Measurements from ENCODE around the gene ITCH. TPM values are rescaled to one million over a fixed set of nuclear protein-coding genes. Genes with fewer than 3 reads are reported as not detected.
"Not testable (repeated sequence)": the region's sequence is repeated elsewhere in the genome, so short reads cannot be mapped to it uniquely, and the experiment has no call there.

ITCH gene
- total RNA-seq, 3 donors from 2014 or later: 41.6 to 45.6 (median 45.1) TPM

- DNase-seq: no peak
- H3K36me3 Mint-ChIP-seq (ENCODE audit: insufficient read depth): peaks cover 12% of the 10 kb centered on the region
- no peaks in the 10 kb centered on the region for H3K27me3 Mint-ChIP-seq (ENCODE audit: low read depth)
- peaks cover 9% of the 10 kb centered on the region for H3K4me1 Mint-ChIP-seq (ENCODE audit: low read depth)
- ATAC-seq: no peak
- H3K4me3 Mint-ChIP-seq: no peak overlapping the region
- H3K9me3 Mint-ChIP-seq: no peaks in the 10 kb centered on the region
Measured at GRCh38 chr20:34431168-34431567, 68.1 kb downstream of the ITCH start.

- H3K4me3 Mint-ChIP-seq; H3K4me1 Mint-ChIP-seq (ENCODE audit: low read depth); H3K9me3 Mint-ChIP-seq; DNase-seq; ATAC-seq; H3K27me3 Mint-ChIP-seq (ENCODE audit: low read depth): not testable (repeated sequence)
- H3K36me3 Mint-ChIP-seq (ENCODE audit: insufficient read depth): peaks cover 10% of the 10 kb centered on the region
Measured at GRCh38 chr20:34432663-34433062, 69.6 kb downstream of the ITCH start.

GRCh38 chr20:34433391-34433790 is 70.3 kb downstream of the ITCH start:
- H3K9me3 Mint-ChIP-seq: no peaks in the 10 kb centered on the region
- ATAC-seq (no peak), DNase-seq (no peak)
- no peaks in the 10 kb centered on the region for H3K27me3 Mint-ChIP-seq (ENCODE audit: low read depth)
- H3K4me3 Mint-ChIP-seq: no peak overlapping the region
- peaks cover 14% of the 10 kb centered on the region for H3K36me3 Mint-ChIP-seq (ENCODE audit: insufficient read depth)
- peaks cover 8% of the 10 kb centered on the region for H3K4me1 Mint-ChIP-seq (ENCODE audit: low read depth)

GRCh38 chr20:34435589-34435988 is 72.5 kb downstream of the ITCH start:
- Mint-ChIP-seq H3K4me3 (no peak overlapping the region), H3K36me3 (ENCODE audit: insufficient read depth) (peaks cover 20% of the 10 kb centered on the region), H3K4me1 (ENCODE audit: low read depth) (peaks cover 8% of the 10 kb centered on the region), H3K27me3 (ENCODE audit: low read depth) (no peaks in the 10 kb centered on the region), H3K9me3 (no peaks in the 10 kb centered on the region)
- ATAC-seq: no peak
- no peak for DNase-seq

- no peak for ATAC-seq
- H3K4me1 Mint-ChIP-seq (ENCODE audit: low read depth): peaks cover 8% of the 10 kb centered on the region
- H3K36me3 Mint-ChIP-seq (ENCODE audit: insufficient read depth): peaks cover 20% of the 10 kb centered on the region
Measured at GRCh38 chr20:34437330-34437986, 74.4 kb downstream of the ITCH start.

GRCh38 chr20:34439168-34439567 is 76.1 kb downstream of the ITCH start:
- DNase-seq (no peak), ATAC-seq (no peak)
- H3K36me3 Mint-ChIP-seq (ENCODE audit: insufficient read depth): peaks cover 21% of the 10 kb centered on the region
- H3K4me3 Mint-ChIP-seq: no peak overlapping the region
- no peaks in the 10 kb centered on the region for H3K9me3 Mint-ChIP-seq
- H3K4me1 Mint-ChIP-seq (ENCODE audit: low read depth): peaks cover 6% of the 10 kb centered on the region
- no peaks in the 10 kb centered on the region for H3K27me3 Mint-ChIP-seq (ENCODE audit: low read depth)

More at GRCh38 chr20:34437330-34437986, 74.4 kb downstream of the ITCH start:
- no peaks in the 10 kb centered on the region for H3K9me3 Mint-ChIP-seq
- no peak overlapping the region for H3K4me3 Mint-ChIP-seq
- H3K27me3 Mint-ChIP-seq (ENCODE audit: low read depth): no peaks in the 10 kb centered on the region
- no peak for DNase-seq

GRCh38 chr20:34441423-34441822 is 78.3 kb downstream of the ITCH start:
- not testable (repeated sequence) for ATAC-seq; H3K4me1 Mint-ChIP-seq (ENCODE audit: low read depth); DNase-seq; H3K27me3 Mint-ChIP-seq (ENCODE audit: low read depth); H3K9me3 Mint-ChIP-seq; H3K4me3 Mint-ChIP-seq
- H3K36me3 Mint-ChIP-seq (ENCODE audit: insufficient read depth): peaks cover 29% of the 10 kb centered on the region

- DNase-seq (no peak), ATAC-seq (no peak)
- Mint-ChIP-seq H3K4me1 (ENCODE audit: low read depth) (peaks cover 7% of the 10 kb centered on the region), H3K27me3 (ENCODE audit: low read depth) (no peaks in the 10 kb centered on the region), H3K4me3 (no peak overlapping the region), H3K9me3 (no peaks in the 10 kb centered on the region), H3K36me3 (ENCODE audit: insufficient read depth) (peaks cover 38% of the 10 kb centered on the region)
Measured at GRCh38 chr20:34443546-34443945, 80.5 kb downstream of the ITCH start.

GRCh38 chr20:34445177-34446065 is 82.3 kb downstream of the ITCH start:
- no peaks in the 10 kb centered on the region for H3K27me3 Mint-ChIP-seq (ENCODE audit: low read depth)

GRCh38 chr20:34448517-34448916 is 85.4 kb downstream of the ITCH start:
- Mint-ChIP-seq H3K4me3 (no peak overlapping the region), H3K36me3 (ENCODE audit: insufficient read depth) (peaks cover 35% of the 10 kb centered on the region), H3K4me1 (ENCODE audit: low read depth) (peaks cover 16% of the 10 kb centered on the region), H3K27me3 (ENCODE audit: low read depth) (no peaks in the 10 kb centered on the region), H3K9me3 (no peaks in the 10 kb centered on the region)
- DNase-seq (no peak), ATAC-seq (no peak)

More at GRCh38 chr20:34445177-34446065, 82.3 kb downstream of the ITCH start:
- Mint-ChIP-seq H3K36me3 (ENCODE audit: insufficient read depth) (peaks cover 39% of the 10 kb centered on the region), H3K9me3 (no peaks in the 10 kb centered on the region), H3K4me1 (ENCODE audit: low read depth) (peaks cover 16% of the 10 kb centered on the region), H3K4me3 (no peak overlapping the region)
- ATAC-seq (no peak), DNase-seq (no peak)

- no peaks in the 10 kb centered on the region for H3K27me3 Mint-ChIP-seq (ENCODE audit: low read depth)
- H3K9me3 Mint-ChIP-seq: no peaks in the 10 kb centered on the region
- DNase-seq (no peak), ATAC-seq (no peak)
- H3K4me3 Mint-ChIP-seq: no peak overlapping the region
- peaks cover 33% of the 10 kb centered on the region for H3K36me3 Mint-ChIP-seq (ENCODE audit: insufficient read depth)
- peaks cover 16% of the 10 kb centered on the region for H3K4me1 Mint-ChIP-seq (ENCODE audit: low read depth)
Measured at GRCh38 chr20:34449674-34450592, 86.9 kb downstream of the ITCH start.

GRCh38 chr20:34452281-34452982 is 89.4 kb downstream of the ITCH start:
- peaks cover 9% of the 10 kb centered on the region for H3K4me1 Mint-ChIP-seq (ENCODE audit: low read depth)
- H3K9me3 Mint-ChIP-seq: no peaks in the 10 kb centered on the region
- H3K36me3 Mint-ChIP-seq (ENCODE audit: insufficient read depth): peaks cover 18% of the 10 kb centered on the region
- DNase-seq (no peak), ATAC-seq (no peak)
- no peak overlapping the region for H3K4me3 Mint-ChIP-seq
- H3K27me3 Mint-ChIP-seq (ENCODE audit: low read depth): no peaks in the 10 kb centered on the region

GRCh38 chr20:34458631-34459030 is 95.6 kb downstream of the ITCH start:
- Mint-ChIP-seq H3K36me3 (ENCODE audit: insufficient read depth) (peaks cover 24% of the 10 kb centered on the region), H3K4me3 (no peak overlapping the region), H3K9me3 (no peaks in the 10 kb centered on the region), H3K4me1 (ENCODE audit: low read depth) (no peaks in the 10 kb centered on the region), H3K27me3 (ENCODE audit: low read depth) (no peaks in the 10 kb centered on the region)
- DNase-seq (no peak), ATAC-seq (no peak)
